ENCODE results near the gene CORO2B.

The CORO2B gene

GRCh38 chr15:68621535-68621934 is 42.7 kb downstream of the CORO2B start:
- no peak overlapping the region; the same call in 1 of the 2 replicates for H3K4me3 ChIP-seq (ENCODE audit: low read length)
- TF ChIP-seq, protein P1, sequence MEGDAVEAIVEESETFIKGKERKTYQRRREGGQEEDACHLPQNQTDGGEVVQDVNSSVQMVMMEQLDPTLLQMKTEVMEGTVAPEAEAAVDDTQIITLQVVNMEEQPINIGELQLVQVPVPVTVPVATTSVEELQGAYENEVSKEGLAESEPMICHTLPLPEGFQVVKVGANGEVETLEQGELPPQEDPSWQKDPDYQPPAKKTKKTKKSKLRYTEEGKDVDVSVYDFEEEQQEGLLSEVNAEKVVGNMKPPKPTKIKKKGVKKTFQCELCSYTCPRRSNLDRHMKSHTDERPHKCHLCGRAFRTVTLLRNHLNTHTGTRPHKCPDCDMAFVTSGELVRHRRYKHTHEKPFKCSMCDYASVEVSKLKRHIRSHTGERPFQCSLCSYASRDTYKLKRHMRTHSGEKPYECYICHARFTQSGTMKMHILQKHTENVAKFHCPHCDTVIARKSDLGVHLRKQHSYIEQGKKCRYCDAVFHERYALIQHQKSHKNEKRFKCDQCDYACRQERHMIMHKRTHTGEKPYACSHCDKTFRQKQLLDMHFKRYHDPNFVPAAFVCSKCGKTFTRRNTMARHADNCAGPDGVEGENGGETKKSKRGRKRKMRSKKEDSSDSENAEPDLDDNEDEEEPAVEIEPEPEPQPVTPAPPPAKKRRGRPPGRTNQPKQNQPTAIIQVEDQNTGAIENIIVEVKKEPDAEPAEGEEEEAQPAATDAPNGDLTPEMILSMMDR (conservative IDR thresholded peaks at IDR 0.05; ENCODE audit: low read length) = no peak
- DNase-seq (ENCODE audit: low read depth) = no peak

- TF ChIP-seq, protein P1 (conservative IDR thresholded peaks at IDR 0.05; ENCODE audit: low read length) = no peak
- no peak for DNase-seq (ENCODE audit: low read depth)
- no peak overlapping the region for H3K4me3 ChIP-seq (ENCODE audit: low read length)
Observed at GRCh38 chr15:68623301-68623892, 44.6 kb downstream of the CORO2B start.

GRCh38 chr15:68625853-68626252 is 47.1 kb downstream of the CORO2B start:
- no peak for DNase-seq (ENCODE audit: low read depth)
- no peak overlapping the region for H3K4me3 ChIP-seq (ENCODE audit: low read length)
- TF ChIP-seq, protein P1 (conservative IDR thresholded peaks at IDR 0.05; ENCODE audit: low read length) = no peak

DNA sequence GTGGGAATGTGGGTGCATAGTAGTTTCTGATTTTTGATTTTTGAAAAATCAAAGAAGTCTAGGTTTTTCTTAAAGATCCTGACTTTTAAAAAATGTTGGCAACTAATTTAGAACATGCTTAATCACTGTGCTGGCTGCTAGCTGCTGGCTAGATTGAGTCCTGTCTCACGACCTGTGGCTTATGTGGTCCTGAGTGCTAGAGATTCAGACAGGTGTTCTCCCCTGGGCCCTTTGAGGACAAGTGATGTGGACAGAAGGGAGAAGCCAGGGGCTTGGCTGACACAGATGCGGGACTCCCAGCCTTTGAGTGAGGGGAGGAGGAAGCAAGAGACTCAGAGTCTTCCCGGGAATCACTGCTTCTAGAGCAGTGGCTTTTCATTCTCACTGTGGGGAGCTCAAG is 47.5 kb downstream of the CORO2B start:
- H3K4me3 ChIP-seq (ENCODE audit: low read length) = no peak overlapping the region
- TF ChIP-seq, protein P1 (conservative IDR thresholded peaks at IDR 0.05; ENCODE audit: low read length) = no peak
- DNase-seq (ENCODE audit: low read depth) = no peak

- DNase-seq (ENCODE audit: low read depth) = no peak
- no peak overlapping the region for H3K4me3 ChIP-seq (ENCODE audit: low read length)
- TF ChIP-seq, protein P1 (conservative IDR thresholded peaks at IDR 0.05; ENCODE audit: low read length) = no peak
Observed at GRCh38 chr15:68626739-68627138, 47.9 kb downstream of the CORO2B start.

DNA sequence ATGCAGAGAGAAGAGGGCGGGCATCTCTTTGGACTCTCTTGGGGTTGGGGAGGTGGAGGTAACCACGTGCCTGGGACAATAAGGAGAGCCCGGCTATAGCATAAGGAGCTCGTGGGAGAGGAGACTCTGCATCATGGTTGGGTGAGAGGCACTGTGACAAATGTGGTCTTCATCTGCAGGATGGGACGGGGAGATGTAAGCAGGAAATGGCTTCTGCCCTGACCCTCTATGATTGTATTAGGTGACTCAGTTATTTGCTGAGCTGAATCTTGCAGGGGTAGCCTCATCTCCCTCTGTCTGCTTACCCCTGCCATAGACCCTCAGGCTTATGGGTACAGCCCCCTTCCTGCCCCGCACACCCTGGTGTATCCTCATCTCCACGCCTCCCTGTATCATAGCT is 48.7 kb downstream of the CORO2B start:
- TF ChIP-seq, protein P1 (conservative IDR thresholded peaks at IDR 0.05; ENCODE audit: low read length) = no peak
- no peak overlapping the region for H3K4me3 ChIP-seq (ENCODE audit: low read length)
- DNase-seq (ENCODE audit: low read depth) = no peak

- TF ChIP-seq, protein P1 (conservative IDR thresholded peaks at IDR 0.05; ENCODE audit: low read length) = no peak
- H3K4me3 ChIP-seq (ENCODE audit: low read length) = no peak overlapping the region
- no peak for DNase-seq (ENCODE audit: low read depth)
Observed at GRCh38 chr15:68627995-68628394, 49.2 kb downstream of the CORO2B start.
